HEK293T (cell line): ENCODE data around the gene MAML2.

Experiments used
- ARNT ChIP-seq: fragments of 450-650 bp; IDR thresholded peaks from 2 replicates; pipeline ENCODE4 v1.6.1; 2017; ENCODE audit warnings: mild to moderate bottlenecking
- BHLHE40 ChIP-seq: fragments of 450-650 bp; IDR thresholded peaks from 2 replicates; pipeline ENCODE4 v1.6.1; 2016; ENCODE audit warnings: mild to moderate bottlenecking, moderate library complexity, borderline replicate concordance
- ELF4 ChIP-seq: fragments of 450-650 bp; IDR thresholded peaks from 2 replicates; pipeline ENCODE4 v1.6.1; 2017; ENCODE audit warnings: antibody characterized with exemption
- FOXA1 ChIP-seq: fragments of 450-650 bp; IDR thresholded peaks from 2 replicates; pipeline ENCODE4 v1.6.1; 2016; ENCODE audit warnings: mild to moderate bottlenecking
- FOXM1 ChIP-seq: fragments of 450-650 bp; IDR thresholded peaks from 2 replicates; pipeline ENCODE4 v1.6.1; 2017; ENCODE audit warnings: mild to moderate bottlenecking, borderline replicate concordance
- L3MBTL2 ChIP-seq: fragments of 450-650 bp; conservative IDR thresholded peaks from 2 replicates; pipeline ENCODE4 v1.6.1; 2016; ENCODE audit warnings: mild to moderate bottlenecking
- LEF1 ChIP-seq: fragments of 450-650 bp; IDR thresholded peaks from 2 replicates; pipeline ENCODE4 v1.6.1; 2017; ENCODE audit warnings: mild to moderate bottlenecking, borderline replicate concordance
- NFRKB ChIP-seq: fragments of 450-650 bp; IDR thresholded peaks from 2 replicates; pipeline ENCODE4 v1.6.1; 2016; ENCODE audit warnings: mild to moderate bottlenecking, moderate library complexity
- SUZ12 ChIP-seq: fragments of 450-650 bp; IDR thresholded peaks from 2 replicates; pipeline ENCODE4 v1.6.1; 2016; ENCODE audit warnings: mild to moderate bottlenecking
- ZNF384 ChIP-seq: fragments of 450-650 bp; IDR thresholded peaks from 2 replicates; pipeline ENCODE4 v1.6.1; 2016
- TF ChIP-seq, protein P1 (sequence below): fragments of 450-650 bp; IDR thresholded peaks from 2 replicates; pipeline ENCODE4 v1.6.1; 2016

DNA sequence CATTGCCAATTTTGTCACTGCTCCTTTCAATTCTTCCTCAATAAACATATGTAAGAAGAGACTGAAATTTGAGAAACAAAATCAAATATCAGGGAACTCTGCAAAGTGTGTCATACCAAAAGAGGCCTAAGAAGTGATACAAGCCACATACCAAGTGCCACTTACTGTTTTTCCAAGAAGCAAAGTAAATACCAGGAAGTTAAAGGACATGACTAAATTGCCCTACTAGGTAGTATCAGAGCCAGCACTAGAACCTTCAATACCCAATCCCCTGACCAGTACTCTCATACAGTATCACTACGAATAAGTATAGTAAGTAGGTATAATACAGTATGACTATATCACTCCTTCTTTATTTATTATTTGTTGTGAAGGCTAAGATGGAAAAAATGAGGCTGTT lies 13.6 kb downstream of the MAML2 start:
- TF ChIP-seq L3MBTL2 (no peak), FOXA1 (no peak), ZNF384 (no peak), FOXM1 (no peak), ARNT (no peak), NFRKB (no peak), ELF4 (no peak), SUZ12 (no peak), BHLHE40 (no peak), LEF1 (no peak)
- TF ChIP-seq, protein P1, sequence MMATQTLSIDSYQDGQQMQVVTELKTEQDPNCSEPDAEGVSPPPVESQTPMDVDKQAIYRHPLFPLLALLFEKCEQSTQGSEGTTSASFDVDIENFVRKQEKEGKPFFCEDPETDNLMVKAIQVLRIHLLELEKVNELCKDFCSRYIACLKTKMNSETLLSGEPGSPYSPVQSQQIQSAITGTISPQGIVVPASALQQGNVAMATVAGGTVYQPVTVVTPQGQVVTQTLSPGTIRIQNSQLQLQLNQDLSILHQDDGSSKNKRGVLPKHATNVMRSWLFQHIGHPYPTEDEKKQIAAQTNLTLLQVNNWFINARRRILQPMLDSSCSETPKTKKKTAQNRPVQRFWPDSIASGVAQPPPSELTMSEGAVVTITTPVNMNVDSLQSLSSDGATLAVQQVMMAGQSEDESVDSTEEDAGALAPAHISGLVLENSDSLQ: no peak
